ENCODE measurements around the gene GAMT. TPM values are rescaled to one million over a fixed set of nuclear protein-coding genes. Genes with fewer than 3 reads are reported as not detected.
"Not testable (repeated sequence)": the region's sequence is repeated elsewhere in the genome, so short reads cannot be mapped to it uniquely, and the experiment has no call there.

The GAMT gene
- total RNA-seq, 3 donors from 2014 or later: 1.6 to 7.0 (median 2.1) TPM

DNA sequence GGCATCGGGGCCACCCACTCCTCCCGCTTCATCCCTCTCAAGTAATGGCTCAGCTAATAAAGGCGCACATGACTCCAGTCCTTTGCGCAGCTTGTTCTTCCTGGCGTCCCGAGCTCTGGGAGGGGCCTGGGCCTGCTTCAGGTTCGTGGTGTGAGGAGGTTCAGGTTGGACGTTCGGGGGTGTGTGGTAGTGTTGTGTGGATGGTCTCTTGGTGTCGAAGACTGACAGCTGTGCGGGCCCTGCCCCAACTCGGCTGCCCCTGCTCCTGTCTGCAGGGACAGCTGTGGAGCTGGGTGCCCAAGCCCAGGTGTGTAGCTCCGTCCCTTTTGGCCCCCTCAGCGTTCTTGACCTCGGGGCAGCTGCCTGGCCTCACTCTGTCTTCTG lies 39.1 kb upstream of the GAMT start:
- TF ChIP-seq, protein P1, sequence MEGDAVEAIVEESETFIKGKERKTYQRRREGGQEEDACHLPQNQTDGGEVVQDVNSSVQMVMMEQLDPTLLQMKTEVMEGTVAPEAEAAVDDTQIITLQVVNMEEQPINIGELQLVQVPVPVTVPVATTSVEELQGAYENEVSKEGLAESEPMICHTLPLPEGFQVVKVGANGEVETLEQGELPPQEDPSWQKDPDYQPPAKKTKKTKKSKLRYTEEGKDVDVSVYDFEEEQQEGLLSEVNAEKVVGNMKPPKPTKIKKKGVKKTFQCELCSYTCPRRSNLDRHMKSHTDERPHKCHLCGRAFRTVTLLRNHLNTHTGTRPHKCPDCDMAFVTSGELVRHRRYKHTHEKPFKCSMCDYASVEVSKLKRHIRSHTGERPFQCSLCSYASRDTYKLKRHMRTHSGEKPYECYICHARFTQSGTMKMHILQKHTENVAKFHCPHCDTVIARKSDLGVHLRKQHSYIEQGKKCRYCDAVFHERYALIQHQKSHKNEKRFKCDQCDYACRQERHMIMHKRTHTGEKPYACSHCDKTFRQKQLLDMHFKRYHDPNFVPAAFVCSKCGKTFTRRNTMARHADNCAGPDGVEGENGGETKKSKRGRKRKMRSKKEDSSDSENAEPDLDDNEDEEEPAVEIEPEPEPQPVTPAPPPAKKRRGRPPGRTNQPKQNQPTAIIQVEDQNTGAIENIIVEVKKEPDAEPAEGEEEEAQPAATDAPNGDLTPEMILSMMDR (IDR thresholded peaks at IDR 0.05): no peak
- H3K9me3 ChIP-seq: no peaks in the 10 kb centered on the region
- H3K4me1 ChIP-seq (ENCODE audit: low read depth): peaks cover 22% of the 10 kb centered on the region
- ATAC-seq: no peak
- intact Hi-C loops (cut with DNase I, micrococcal nuclease): no loop called here
- H3K4me3 ChIP-seq: no peak overlapping the region
- peaks cover 9% of the 10 kb centered on the region for H3K36me3 ChIP-seq (ENCODE audit: low read depth)
- peak in 1 of 3 donors; percentile 43 for DNase-seq

DNA sequence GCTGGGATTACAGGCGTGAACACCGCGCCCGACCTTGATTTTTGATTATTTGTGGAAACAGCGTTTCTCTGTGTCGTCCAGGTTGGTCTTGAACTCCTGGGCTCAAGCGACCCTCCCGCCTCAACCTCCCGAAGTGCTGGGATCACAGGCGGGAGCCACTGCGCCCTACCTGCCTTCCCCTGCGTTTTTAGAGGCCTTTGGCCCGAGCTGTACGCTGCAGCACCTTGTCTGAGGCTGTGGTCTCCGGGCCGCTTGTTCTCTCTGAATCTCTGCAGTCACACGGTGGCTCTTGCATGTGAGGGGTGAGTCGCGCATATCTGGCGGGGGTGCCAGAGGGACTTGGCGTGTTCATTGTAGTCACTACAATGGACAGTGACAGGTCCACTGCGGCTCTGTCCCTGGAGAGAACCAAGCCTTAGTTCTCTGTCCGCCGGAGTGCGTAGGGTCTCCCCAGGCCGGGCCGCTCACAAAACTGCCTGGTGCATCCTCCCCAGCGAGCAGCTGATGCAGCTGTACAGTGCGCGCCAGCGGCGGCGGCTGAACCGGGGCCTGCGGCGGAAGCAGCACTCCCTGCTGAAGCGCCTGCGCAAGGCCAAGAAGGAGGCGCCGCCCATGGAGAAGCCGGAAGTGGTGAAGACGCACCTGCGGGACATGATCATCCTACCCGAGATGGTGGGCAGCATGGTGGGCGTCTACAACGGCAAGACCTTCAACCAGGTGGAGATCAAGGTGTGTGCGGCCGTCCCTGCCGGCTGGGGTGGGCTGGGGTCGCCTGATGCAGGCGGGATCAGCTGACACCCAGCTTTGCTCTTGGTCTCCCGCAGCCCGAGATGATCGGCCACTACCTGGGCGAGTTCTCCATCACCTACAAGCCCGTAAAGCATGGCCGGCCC lies 38.4 kb upstream of the GAMT start:
- ATAC-seq; intact Hi-C loops (cut with DNase I, micrococcal nuclease); H3K4me3 ChIP-seq; H3K36me3 ChIP-seq (ENCODE audit: low read depth); H3K9me3 ChIP-seq: not testable (repeated sequence)
- peak in 1 of 3 donors; percentile 55 for DNase-seq
- peaks cover 20% of the 10 kb centered on the region for H3K4me1 ChIP-seq (ENCODE audit: low read depth)

DNA sequence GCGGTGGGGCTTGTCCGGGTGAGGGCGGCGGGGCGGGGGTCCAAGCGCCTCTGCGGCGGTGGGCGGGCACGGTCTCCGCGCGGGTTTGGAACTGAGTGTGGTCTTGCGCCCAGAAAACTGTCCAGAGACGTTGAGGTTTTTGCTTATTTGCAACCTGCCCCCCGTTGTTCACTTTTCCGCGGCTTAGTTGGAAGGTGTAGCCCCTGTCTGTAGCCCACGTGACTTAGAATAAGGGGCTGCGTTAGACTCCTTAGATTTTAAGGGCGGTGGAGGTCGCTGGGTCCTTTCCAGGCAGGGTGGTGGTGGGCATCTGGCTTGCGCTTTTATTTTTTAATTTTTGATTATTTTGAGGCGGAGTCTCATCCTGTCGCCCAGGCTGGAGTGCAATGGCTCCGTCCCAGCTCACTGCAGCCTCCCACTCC lies 37.6 kb upstream of the GAMT start:
- DNase-seq (no peak), ATAC-seq (no peak)
- Histone ChIP-seq H3K36me3 (ENCODE audit: low read depth) (peaks cover 9% of the 10 kb centered on the region), H3K4me3 (peak overlapping the region; percentile 90), H3K4me1 (ENCODE audit: low read depth) (peaks cover 20% of the 10 kb centered on the region), H3K9me3 (no peaks in the 10 kb centered on the region)
- intact Hi-C loops (cut with DNase I, micrococcal nuclease): no loop called here
- TF ChIP-seq, protein P1 (IDR thresholded peaks at IDR 0.05): no peak

DNA sequence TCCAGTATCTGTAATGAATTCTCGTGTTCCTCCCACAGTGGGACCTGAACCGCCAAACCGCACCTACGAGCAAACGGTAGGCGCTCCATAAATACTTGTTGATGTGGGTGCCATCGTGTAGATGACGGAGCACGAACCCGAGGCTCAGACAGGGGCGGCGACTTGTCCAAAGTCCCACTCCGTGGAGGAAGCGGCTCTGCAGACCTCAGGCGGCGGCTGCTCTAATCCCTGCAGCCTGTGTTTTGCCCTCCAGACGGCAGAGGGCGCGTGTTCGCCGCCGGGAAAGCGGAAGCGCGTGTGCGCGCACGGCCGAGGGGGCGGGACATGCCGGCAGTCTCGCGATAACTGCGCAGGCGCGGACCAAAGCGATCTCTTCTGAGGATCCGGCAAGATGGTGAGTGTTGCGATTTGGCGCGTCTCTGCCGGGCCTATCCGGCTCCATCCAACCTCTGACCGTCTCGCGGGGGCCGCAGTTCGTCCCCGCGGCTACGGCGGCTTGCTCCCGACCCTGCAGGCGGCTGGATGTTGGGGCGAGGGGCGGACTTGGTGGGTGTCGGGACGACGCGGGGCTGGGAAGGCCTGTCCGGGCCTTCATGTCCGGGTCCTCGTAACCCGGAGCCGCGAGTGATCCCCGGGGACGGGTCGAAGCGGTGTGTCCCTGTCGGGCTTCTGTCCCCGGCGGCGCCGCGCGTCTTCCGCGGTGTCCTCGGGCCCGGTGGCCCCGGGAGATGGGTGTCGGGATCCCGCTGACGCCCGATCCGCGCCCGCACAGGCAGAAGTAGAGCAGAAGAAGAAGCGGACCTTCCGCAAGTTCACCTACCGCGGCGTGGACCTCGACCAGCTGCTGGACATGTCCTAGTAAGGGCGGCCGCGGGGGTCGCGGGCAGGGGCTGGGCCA lies 36.9 kb upstream of the GAMT start, which contains the start of gene RPS15:
Gene RPS15, plus strand, starts transcription at position 362 of the 898 bp plus-strand sequence. Its CDS starts 30 bp downstream, at position 392.
- TF ChIP-seq, protein P1 (IDR thresholded peaks at IDR 0.05): peak; percentile 96
- intact Hi-C loops (cut with DNase I, micrococcal nuclease): no loop called here
- peak; percentile 97 for ATAC-seq
- H3K4me3 ChIP-seq: peak within 1 kb of the TSS; percentile 90
- peak; percentile 96 to 98 (median 97) for DNase-seq
- H3K4me1 ChIP-seq (ENCODE audit: low read depth): peaks cover 20% of the 10 kb centered on the region
- H3K9me3 ChIP-seq: no peaks in the 10 kb centered on the region
- H3K36me3 ChIP-seq (ENCODE audit: low read depth): peaks cover 9% of the 10 kb centered on the region

DNA sequence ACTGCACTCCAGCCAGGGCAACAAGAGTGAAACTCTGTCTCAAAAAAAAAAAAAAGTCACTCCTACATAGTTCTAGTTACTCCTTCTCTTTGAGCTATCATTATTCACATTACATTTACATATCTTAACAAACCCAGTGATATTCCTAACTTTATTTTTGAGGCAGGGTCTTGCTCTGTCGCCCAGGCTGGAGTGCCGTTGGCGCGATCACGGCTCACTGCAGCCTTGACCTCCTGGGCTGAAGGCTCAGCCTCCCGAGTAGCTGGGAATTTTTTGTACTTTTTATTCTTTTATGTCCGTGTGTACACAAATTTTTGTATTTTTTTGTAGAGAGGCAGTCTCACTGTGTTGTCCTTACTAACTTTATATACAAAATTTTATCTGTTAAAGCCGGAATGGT lies 36.3 kb upstream of the GAMT start:
- DNase-seq: no peak
- H3K36me3 ChIP-seq (ENCODE audit: low read depth): peaks cover 9% of the 10 kb centered on the region
- H3K9me3 ChIP-seq: no peaks in the 10 kb centered on the region
- intact Hi-C loops (cut with DNase I, micrococcal nuclease): no loop called here
- H3K4me3 ChIP-seq: no peak overlapping the region
- TF ChIP-seq, protein P1 (IDR thresholded peaks at IDR 0.05): no peak
- peaks cover 20% of the 10 kb centered on the region for H3K4me1 ChIP-seq (ENCODE audit: low read depth)
- ATAC-seq: no peak

Measured in mucosa of descending colon (tissue), 3 donors.